ENCODE data around the gene PEAK1. TPM values are rescaled to one million over a fixed set of nuclear protein-coding genes. Genes with fewer than 3 reads are reported as not detected.

Gene PEAK1
- total and polyA plus RNA-seq, 2 donors (not counting 1 experiment from before 2014, with no cell fraction given) = 61.0 to 91.8 TPM

DNA sequence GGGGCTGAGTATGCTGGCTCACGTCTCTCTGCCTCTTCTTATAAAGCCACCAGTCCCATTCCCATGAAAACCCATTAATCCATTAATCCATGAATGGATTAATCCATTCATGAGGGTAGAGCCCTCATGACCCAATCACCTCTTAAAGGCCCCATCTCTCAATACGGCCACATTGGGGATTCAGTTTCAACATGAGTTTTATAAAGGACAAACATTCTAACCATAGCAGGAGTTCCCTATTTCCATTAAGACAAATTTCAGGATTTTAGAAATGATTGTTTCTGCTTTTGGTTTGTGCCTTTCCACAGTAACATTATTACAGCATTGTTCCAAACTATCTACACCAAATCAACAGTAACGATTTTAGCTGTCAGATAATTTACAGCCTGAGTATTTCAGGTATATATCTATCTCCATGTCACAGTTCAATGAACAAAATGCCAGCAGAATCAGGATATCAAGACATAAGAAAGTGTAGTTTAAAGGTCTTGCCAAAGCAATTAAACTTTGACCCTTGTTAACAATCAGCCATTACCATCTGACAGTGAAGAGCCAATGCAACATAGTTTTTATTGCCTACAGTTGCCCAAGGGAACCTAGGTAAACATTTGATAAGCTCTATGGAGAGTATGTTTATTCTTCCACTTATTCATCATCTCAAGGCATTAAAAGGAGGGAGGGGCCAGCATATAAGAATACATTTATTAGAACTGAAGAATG is 352.8 kb downstream of the PEAK1 start:
- Histone ChIP-seq H3K4me1 (ENCODE audit: control insufficient read depth, extremely low read depth, insufficient read depth, low read length) (peaks cover 11% of the 10 kb centered on the region), H4K20me1 (ENCODE audit: control insufficient read depth, extremely low read depth, insufficient read depth, low read length) (no peaks in the 10 kb centered on the region), H2AFZ (ENCODE audit: low read length) (no peak overlapping the region), H3K27me3 (ENCODE audit: control insufficient read depth, insufficient read depth, low read length) (no peaks in the 10 kb centered on the region), H3K4me2 (ENCODE audit: extremely low read depth, insufficient read depth, low read length) (peak overlapping the region; percentile 32), H3K4me3 (replicated peaks in 1 of 4; ENCODE audit: control extremely low read depth in 1 of 4, insufficient read depth in 1 of 4, low read depth in 3 of 4, low read length in 4 of 4) (no peak overlapping the region), H3K9me3 (ENCODE audit: control insufficient read depth, insufficient read depth, low read depth, low read length) (no peaks in the 10 kb centered on the region), H3K79me2 (ENCODE audit: control insufficient read depth, insufficient read depth, low read length) (peaks cover 56% of the 10 kb centered on the region), H3K27ac (ENCODE audit: insufficient read depth, low read length) (no peak overlapping the region), H3K9ac (ENCODE audit: insufficient read depth, low read length) (no peak overlapping the region), H3K36me3 (ENCODE audit: control insufficient read depth, insufficient read depth, low read length) (no peaks in the 10 kb centered on the region)
- DNase-seq (ENCODE audit: low read depth in 2 of 2) = peak in 1 of 2 donors; percentile 26
- TF ChIP-seq EZH2 (IDR thresholded peaks at IDR 0.05; ENCODE audit: low read length, missing control alignments) = no peak
- TF ChIP-seq, protein P1, sequence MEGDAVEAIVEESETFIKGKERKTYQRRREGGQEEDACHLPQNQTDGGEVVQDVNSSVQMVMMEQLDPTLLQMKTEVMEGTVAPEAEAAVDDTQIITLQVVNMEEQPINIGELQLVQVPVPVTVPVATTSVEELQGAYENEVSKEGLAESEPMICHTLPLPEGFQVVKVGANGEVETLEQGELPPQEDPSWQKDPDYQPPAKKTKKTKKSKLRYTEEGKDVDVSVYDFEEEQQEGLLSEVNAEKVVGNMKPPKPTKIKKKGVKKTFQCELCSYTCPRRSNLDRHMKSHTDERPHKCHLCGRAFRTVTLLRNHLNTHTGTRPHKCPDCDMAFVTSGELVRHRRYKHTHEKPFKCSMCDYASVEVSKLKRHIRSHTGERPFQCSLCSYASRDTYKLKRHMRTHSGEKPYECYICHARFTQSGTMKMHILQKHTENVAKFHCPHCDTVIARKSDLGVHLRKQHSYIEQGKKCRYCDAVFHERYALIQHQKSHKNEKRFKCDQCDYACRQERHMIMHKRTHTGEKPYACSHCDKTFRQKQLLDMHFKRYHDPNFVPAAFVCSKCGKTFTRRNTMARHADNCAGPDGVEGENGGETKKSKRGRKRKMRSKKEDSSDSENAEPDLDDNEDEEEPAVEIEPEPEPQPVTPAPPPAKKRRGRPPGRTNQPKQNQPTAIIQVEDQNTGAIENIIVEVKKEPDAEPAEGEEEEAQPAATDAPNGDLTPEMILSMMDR (conservative IDR thresholded peaks at IDR 0.05 in 1 of 2, IDR thresholded peaks at IDR 0.05 in 1 of 2; ENCODE audit: low read depth in 1 of 2, low read length in 2 of 2) = no peak

DNA sequence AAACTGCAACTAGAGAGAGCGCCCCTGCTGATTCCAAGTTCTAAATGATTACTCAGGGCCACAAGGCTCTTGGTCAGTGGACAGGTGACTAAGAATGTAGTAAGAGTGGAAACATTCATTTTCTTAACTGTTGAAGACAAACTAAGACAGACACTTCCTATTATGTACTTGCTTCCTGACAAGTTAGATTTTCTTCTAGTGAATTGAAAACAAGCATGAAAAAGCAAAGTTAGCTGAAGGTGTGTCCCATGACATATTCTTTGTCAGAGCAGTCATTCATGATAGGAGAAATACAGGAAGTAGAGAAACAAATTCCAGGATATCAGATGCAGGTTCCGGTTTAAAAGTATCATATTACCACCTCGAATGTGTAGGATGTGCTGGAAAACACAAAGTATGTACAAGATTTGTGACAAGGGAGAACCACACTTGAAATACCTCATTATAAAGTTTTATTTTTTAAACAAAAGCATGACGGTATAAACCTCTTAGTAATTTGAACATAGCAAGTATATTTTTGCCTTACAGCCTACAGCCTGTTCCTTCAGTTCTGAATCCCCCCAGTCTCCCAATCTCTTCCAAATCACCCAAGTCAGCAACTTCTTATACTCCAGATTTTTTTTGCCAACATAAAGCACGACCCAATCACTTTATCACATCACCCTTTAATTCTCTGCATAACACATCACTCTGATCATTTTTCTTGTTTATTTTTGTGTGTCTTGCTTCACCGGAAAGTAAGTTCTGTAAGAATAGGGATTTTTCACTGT is 355.2 kb downstream of the PEAK1 start:
- Histone ChIP-seq H2AFZ (ENCODE audit: low read length) (no peak overlapping the region), H3K79me2 (ENCODE audit: control insufficient read depth, insufficient read depth, low read length) (peaks cover 57% of the 10 kb centered on the region), H3K9me3 (ENCODE audit: control insufficient read depth, insufficient read depth, low read depth, low read length) (no peaks in the 10 kb centered on the region), H3K27me3 (ENCODE audit: control insufficient read depth, insufficient read depth, low read length) (no peaks in the 10 kb centered on the region), H3K4me2 (ENCODE audit: extremely low read depth, insufficient read depth, low read length) (peak overlapping the region; percentile 21), H3K4me1 (ENCODE audit: control insufficient read depth, extremely low read depth, insufficient read depth, low read length) (peaks cover 14% of the 10 kb centered on the region), H3K36me3 (ENCODE audit: control insufficient read depth, insufficient read depth, low read length) (no peaks in the 10 kb centered on the region), H4K20me1 (ENCODE audit: control insufficient read depth, extremely low read depth, insufficient read depth, low read length) (no peaks in the 10 kb centered on the region), H3K27ac (ENCODE audit: insufficient read depth, low read length) (no peak overlapping the region), H3K4me3 (replicated peaks in 1 of 4; ENCODE audit: control extremely low read depth in 1 of 4, insufficient read depth in 1 of 4, low read depth in 3 of 4, low read length in 4 of 4) (no peak overlapping the region), H3K9ac (ENCODE audit: insufficient read depth, low read length) (no peak overlapping the region)
- DNase-seq (ENCODE audit: low read depth in 2 of 2) = peak in 1 of 2 donors; percentile 75
- TF ChIP-seq, protein P1 (conservative IDR thresholded peaks at IDR 0.05 in 1 of 2, IDR thresholded peaks at IDR 0.05 in 1 of 2; ENCODE audit: low read depth in 1 of 2, low read length in 2 of 2) = no peak
- no peak for TF ChIP-seq EZH2 (IDR thresholded peaks at IDR 0.05; ENCODE audit: low read length, missing control alignments)

DNA sequence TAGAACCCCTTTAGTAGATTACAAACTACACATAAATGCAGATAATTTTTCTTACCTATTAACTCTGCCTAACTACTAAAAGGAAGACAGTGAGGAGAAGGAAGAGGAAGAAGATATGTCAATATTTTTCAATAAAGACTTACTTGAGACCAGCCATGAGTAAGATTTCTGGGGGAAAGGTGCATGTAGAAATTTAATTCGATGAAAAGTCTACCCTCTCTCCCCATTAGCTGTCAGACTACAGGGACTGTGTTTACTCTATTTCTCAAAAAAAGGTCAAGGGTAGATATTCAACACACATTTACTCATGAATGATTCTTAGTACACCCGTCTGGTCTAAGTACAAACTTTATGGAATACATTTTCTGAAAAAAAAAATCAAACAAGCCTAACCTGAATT is 355.8 kb downstream of the PEAK1 start:
- no peak for TF ChIP-seq EZH2 (IDR thresholded peaks at IDR 0.05; ENCODE audit: low read length, missing control alignments)
- TF ChIP-seq, protein P1 (conservative IDR thresholded peaks at IDR 0.05 in 1 of 2, IDR thresholded peaks at IDR 0.05 in 1 of 2; ENCODE audit: low read depth in 1 of 2, low read length in 2 of 2) = no peak
- Histone ChIP-seq H3K4me1 (ENCODE audit: control insufficient read depth, extremely low read depth, insufficient read depth, low read length) (peaks cover 14% of the 10 kb centered on the region), H3K9me3 (ENCODE audit: control insufficient read depth, insufficient read depth, low read depth, low read length) (no peaks in the 10 kb centered on the region), H4K20me1 (ENCODE audit: control insufficient read depth, extremely low read depth, insufficient read depth, low read length) (no peaks in the 10 kb centered on the region), H3K9ac (ENCODE audit: insufficient read depth, low read length) (no peak overlapping the region), H3K27ac (ENCODE audit: insufficient read depth, low read length) (no peak overlapping the region), H3K27me3 (ENCODE audit: control insufficient read depth, insufficient read depth, low read length) (no peaks in the 10 kb centered on the region), H2AFZ (ENCODE audit: low read length) (no peak overlapping the region), H3K36me3 (ENCODE audit: control insufficient read depth, insufficient read depth, low read length) (no peaks in the 10 kb centered on the region), H3K4me2 (ENCODE audit: extremely low read depth, insufficient read depth, low read length) (no peak overlapping the region), H3K4me3 (replicated peaks in 1 of 4; ENCODE audit: control extremely low read depth in 1 of 4, insufficient read depth in 1 of 4, low read depth in 3 of 4, low read length in 4 of 4) (no peak overlapping the region), H3K79me2 (ENCODE audit: control insufficient read depth, insufficient read depth, low read length) (peaks cover 51% of the 10 kb centered on the region)
- DNase-seq (ENCODE audit: low read depth in 2 of 2) = no peak

Data from fibroblast of lung (primary cell).